LoVo (cell line): ENCODE results near the gene PIGA.
"Not testable (repeated sequence)": the region's sequence is repeated elsewhere in the genome, so short reads cannot be mapped to it uniquely, and the experiment has no call there.

Source experiments
- DNase-seq: peaks from one replicate; pipeline ENCODE4 v3.0.0-alpha.2; 2016; ENCODE audit warnings: low spot score

PIGA gene

GRCh38 chrX:15320297-15320696 is 15.0 kb downstream of the PIGA start:
- DNase-seq = no peak

DNA sequence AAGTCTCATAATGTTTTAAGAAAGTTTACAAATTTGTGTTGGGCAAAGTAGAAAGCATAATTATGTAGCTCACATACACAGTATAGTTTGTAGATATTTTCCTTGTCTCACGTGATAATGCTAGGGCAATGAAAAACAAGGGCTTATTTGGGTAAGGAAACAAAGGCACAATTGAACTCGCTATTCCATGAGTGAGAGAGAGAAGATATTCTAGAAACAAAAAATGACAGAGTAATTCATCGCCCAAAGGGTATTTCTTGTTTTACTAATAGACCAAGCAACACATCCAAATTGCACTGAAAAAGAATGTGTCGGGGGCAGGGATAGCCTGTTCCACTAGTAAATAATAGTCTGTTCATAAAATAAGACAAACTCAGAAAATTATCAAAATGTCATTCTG is 16.2 kb downstream of the PIGA start:
- DNase-seq = no peak

- no peak for DNase-seq
Observed at GRCh38 chrX:15315509-15315908, 19.8 kb downstream of the PIGA start, which contains the start of gene ASB11. TSS of gene ASB11 (minus strand) at chrX:15315640. CDS start at chrX:15315605, 35 bp downstream.

DNA sequence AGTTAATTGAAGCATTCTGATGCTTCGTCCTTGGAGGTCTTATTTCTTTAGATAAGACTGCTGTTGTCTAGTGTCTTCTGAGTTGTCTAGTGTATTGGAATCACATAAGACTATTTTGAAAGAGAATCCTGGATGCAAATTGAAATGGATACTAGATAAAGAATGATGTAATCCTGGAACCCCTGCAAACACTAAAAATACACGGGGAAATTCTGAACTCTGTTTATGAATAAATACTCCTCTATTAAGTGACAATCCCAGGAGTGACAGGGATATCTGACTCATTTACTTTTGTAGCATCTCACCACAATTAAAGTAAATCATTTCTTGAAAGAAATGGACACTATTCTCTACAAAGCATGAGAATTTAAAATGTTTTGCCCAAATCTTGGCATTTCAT is 20.9 kb downstream of the PIGA start:
- no peak for DNase-seq

DNA sequence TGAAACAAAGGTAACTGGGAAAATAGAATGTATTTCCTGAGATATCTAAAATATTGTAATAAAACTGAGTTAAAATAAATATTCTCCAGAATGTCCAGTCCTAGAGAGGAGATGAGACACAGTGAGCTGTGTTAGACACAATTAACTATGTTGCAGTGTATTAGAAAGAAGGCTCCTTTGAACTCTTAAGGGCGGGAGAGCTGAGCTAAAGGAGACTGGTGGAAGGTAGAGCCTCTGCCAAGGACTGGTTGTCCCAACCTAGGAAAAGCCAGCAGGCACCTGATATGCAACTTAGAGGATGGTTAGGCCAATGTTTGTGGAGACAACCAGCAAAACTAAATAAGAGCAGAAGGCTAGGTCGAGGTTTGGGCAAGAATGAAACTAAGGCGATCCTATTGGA is 24.2 kb downstream of the PIGA start:
- no peak for DNase-seq

DNA sequence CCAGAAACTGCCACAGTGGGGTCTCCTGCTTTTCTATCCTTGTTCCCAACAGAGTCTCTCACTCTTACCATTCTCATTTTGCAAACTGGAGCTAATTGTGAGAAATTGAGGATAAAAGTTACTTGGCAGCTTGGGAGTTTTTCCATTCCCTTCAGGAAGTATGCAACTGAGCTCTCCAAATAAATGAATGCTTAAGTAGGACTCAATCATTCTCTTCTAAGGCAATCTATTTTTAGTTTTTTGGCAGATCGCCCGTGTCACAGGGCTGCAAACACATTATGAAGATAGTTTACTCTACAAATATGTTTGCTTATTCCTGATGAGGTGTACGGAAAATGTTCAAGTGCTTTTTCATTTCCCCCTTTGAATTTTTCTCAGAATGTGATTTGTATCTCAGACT is 25.2 kb downstream of the PIGA start:
- peak; percentile 2 for DNase-seq

- not testable (repeated sequence) for DNase-seq
Observed at GRCh38 chrX:15305899-15306298, 29.4 kb downstream of the PIGA start.

- DNase-seq = no peak
Observed at GRCh38 chrX:15301924-15302323, 33.4 kb downstream of the PIGA start.

DNA sequence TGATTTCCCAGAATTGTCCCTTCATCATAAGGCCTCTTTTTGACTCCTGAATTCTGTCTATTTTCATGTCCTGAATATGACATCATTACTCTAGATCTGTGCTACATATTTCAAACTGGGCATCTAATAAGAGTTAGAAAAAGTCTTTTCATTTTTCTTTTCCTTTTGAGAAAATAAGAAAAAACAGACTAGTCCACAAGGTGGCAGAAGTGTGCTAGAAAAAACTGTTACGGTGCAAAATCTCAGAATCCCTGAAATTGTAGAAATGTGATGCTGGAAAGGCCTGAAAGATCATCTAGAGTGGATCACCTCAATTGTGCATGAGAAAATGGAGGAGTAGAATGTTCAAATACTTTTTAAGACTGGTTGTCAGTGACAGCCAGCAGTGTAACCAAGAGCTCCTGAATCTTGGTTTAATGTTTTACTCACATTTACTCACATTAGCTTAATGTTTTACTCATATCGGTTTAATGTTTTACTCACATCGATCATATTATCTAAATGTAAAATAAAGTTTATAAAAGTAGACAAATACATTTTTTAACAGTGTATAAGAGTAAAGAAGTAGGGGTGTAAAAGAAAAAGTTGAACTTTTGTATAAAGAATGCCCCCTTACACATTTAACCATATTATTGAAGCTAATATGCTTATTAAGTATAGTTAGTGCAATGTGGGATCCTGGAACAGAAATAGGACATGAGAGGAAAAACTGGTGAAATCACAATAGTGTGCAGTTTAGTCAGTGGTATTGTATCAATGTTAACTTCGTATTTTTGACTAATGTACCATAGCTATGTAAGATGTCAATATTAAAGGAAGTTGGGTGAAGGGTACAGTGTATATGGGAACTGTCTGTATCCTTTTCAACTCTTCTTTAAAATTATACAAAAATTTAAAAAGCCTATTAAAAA is 35.1 kb downstream of the PIGA start:
- no peak for DNase-seq

DNA sequence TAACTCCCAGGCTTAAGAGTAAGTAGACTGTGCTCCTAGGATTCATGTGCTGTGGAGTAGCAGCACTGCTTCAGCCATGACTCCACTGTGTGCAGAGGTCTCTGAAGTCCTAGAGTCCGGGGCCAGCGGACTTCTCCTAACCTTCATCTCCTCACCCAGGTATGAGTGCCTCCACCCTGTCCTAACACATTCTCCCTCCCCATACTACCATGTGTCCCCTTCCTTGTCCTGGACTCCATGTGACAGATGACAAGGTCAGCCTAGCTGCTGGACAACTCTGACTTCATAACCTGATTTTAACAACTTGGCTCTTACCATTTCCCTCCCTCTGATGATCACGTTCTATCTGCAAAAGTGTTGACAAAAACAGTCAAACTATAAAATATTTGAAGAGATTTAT is 36.5 kb downstream of the PIGA start:
- no peak for DNase-seq

DNA sequence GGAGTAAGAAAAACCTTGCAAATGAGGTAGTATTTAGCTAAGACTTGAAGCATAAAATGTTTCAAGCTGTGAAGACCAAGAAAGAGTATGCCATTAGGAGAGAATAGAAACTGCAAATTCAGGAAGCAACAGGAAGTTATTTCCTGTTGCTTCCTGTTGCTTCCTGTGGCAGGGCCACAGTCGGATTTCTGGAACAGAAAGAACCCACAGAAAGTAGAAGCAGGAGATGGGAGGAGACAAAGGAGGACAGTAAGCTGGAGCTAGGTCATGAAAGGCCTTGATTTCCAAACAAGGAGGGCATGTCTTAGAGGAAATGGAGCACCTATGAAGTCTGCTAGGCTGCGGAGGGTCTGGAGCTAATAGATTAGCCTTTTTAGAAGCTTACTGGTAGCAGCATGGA is 37.1 kb downstream of the PIGA start:
- no peak for DNase-seq

DNA sequence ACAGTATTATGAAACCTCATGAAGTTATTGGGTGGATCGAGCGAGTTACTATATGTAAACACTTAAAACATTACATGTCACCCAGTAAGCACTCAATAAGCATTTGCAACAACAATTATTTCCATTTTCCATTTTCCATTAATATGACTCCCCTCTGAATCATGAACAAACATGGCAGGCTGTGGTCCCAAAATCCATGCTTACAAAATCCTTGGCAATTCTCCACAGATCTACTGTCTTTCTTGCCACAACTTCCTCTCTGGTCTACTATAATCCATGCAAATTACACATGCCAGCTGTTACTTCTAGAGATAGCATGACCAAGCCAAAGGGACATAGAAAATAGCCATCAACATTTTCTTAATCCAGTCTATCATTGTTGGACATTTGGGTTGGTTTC is 41.9 kb downstream of the PIGA start:
- DNase-seq = no peak

DNA sequence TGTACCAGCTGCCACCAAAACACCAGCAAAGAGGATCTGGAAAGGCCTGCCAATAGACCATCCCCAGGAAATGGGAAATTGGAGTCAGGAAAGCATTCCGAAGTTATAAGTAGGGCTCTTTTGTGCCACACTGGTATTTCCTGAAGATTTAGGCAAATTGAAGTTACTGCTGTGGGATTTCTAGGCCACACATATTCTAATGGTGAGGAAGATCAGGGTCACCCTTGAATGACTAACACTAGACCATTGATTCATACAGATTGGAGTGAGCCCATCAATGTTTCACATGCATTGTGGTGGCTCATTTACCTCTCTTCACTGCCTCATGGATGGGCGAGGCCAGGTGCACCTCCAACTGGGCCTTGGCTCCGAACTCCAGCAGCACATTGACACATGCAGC is 42.5 kb downstream of the PIGA start:
- no peak for DNase-seq

DNA sequence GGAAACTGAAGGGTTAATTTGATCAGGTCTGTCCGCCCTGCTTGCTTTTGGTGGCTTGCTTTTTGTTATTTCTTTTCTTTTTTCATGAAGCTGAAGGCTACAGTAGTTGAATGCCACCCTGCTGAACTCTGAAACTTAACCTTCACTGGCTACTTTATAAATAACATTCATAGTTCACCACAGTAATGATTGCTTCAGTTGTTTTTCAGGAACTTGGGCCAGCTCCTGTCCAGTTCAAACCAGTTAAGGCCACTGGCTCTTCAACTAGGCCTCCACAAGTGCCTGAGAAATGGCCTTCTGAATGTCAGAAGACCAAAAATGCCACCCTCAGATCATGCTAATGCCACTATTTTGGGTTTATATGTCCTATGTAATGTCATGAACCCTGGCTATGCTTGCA is 57.7 kb downstream of the PIGA start:
- no peak for DNase-seq

DNA sequence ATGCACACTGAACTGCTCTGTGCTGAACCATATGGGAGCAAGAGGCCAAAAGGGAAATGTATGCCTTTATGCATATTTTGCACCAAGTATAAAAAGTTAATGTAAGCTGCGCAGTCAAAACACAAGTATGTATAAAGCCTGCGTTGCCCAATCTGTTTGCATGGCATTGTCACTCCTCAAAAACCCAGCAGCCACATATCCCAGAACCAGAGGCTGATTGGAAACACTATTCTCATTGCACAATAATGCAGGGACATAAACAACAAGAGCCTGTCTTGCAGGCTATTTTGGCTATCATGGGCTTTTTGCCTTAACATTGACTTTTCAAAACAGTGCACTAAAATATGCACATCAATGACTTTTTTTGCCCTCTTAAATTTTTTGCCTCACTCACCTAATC is 60.4 kb downstream of the PIGA start:
- no peak for DNase-seq

GRCh38 chrX:15273275-15273674 is 62.0 kb downstream of the PIGA start:
- DNase-seq = not testable (repeated sequence)

DNA sequence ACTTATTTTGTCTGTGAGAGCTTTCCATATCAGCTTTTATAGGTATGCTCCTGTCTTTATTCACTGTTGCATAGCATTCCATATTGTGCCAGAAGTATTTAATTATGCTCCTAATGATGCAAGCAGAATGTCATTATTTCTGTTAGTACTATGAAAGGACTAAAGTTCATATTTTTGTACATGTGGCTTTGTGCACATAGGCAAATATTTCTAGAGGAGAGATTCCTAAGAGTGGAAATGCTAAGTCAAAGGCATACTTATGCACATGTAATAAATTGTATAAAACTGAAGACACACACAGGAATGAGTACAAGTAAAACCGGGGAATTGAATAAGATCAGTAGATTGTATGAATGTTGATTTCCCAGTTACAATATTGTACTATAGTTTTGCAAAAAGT is 63.6 kb downstream of the PIGA start:
- DNase-seq = no peak

DNA sequence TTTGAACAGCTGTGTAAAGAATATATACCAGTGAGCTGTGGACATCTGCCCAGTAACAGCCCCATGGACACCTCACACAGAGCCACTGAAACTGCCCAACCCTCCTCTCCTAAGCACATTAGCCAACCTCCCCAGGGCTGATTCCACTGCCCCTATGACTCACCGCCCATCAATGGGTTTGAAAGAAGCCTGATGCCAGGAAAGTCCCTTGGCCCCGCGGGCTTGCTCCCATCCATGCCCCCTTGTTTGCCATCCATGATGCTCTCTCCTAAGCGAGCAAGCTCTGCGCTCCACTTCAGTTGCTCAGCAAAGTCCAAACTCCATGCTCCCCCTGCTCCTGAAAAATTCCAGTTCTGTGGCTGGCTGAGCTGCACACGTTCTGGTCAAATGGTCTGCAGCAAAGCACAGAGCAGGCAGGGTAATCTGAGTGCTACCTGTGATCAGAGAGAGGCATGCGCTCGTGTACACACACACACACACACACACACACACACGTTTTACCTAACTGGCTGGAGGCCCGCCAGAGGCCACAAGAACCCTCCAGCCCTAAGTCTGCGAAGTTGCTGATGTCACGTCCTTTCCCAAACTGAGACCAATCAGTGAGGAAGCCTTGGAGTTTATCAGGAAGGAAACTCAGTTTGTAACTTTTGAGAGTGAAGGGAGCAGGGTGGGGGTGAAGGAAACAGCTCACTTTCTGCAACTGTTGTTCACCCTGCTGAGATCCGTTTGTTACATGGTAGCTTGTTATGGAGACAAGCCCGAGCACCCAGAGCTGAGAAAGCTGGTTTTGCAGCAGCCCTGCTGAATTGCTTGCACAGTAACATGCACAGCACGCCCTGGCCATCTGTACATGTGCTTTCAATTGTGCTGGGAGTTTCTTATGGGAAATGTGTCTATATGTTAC is 65.5 kb downstream of the PIGA start, which contains the start of gene ASB9:
TSS of gene ASB9 (minus strand) at position 466 of the 904 bp plus-strand sequence. CDS start at position 257, 209 bp downstream.
- DNase-seq = peak; percentile 43
